ENCODE measurements around the gene AQP2. TPM values are rescaled to one million over a fixed set of nuclear protein-coding genes. Genes with fewer than 3 reads are reported as not detected.

The AQP2 gene
- total RNA-seq, 1 experiment from 2014 or later: not detected

DNA sequence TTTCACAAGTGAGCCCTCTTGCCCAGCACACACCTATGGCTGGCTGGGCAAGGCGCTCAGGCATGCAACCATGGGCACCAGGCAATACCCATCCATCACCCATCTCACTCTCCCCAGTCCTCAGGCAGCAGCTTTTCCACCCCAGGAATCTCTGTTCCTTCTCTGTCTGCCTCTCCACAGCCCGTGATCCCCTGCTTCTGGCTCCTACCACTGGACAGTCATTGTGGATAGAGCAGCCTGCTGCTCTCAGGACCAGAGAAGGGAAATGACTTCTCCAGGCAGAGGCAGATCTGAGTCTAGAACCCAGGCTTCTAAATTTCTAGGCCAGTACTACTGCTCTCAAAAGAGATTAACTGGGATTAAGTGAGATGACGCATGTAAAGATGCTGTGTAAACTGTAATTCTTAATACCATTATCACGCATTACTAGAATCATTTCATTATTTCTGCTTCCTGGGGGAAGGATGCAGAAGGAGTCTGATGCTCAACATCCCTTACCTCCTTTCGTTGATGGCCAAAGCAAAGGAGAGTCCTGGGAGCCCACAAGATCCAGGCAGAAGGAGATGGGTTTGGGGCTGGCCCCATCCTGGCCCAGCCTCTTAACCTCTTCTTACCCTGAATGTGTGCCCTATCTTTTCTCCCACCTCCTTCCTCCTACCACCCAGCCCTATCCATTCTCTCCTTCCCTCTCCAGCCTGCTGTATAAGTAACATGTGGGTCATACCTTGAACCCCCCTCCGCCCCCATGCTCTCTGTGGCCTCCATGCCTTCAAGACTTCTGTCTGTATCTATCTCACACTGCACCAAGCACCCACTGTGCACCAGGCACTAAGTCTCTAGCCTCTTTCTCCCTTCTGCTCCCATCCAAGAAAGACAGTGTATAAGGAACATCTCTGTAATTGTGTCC lies 6.4 kb downstream of the AQP2 start:
- Mint-ChIP-seq H3K27ac (ENCODE audit: low read depth, unreplicated experiment) (no peak overlapping the region), H3K27me3 (ENCODE audit: insufficient read depth, unreplicated experiment) (no peaks in the 10 kb centered on the region), H3K4me1 (ENCODE audit: insufficient read depth, unreplicated experiment) (peaks cover 25% of the 10 kb centered on the region), H3K4me3 (ENCODE audit: unreplicated experiment) (no peak overlapping the region), H3K36me3 (ENCODE audit: insufficient read depth, unreplicated experiment) (peaks cover 8% of the 10 kb centered on the region), H3K9me3 (ENCODE audit: unreplicated experiment) (no peaks in the 10 kb centered on the region)
- ChIA-PET CTCF (interaction anchor here (0.7 to 1.1 kb wide), 2 partner anchors 10 to 101 kb away, joined by 3 to 7 read pairs; no protein-coding TSS in a partner anchor), POLR2A (no interaction called here)
- TF ChIP-seq CTCF (IDR thresholded peaks at IDR 0.05; ENCODE audit: unreplicated experiment): no peak
- DNase-seq (ENCODE audit: unreplicated experiment): no peak
- no TSS peak for BruUV-seq (replicated peaks)
- intact Hi-C loops (cut with micrococcal nuclease): no loop called here

- no peak overlapping the region for H3K27ac Mint-ChIP-seq (ENCODE audit: low read depth, unreplicated experiment)
- TF ChIP-seq CTCF (IDR thresholded peaks at IDR 0.05; ENCODE audit: unreplicated experiment): no peak
- H3K9me3 Mint-ChIP-seq (ENCODE audit: unreplicated experiment): no peaks in the 10 kb centered on the region
- peaks cover 29% of the 10 kb centered on the region for H3K4me1 Mint-ChIP-seq (ENCODE audit: insufficient read depth, unreplicated experiment)
- no peaks in the 10 kb centered on the region for H3K27me3 Mint-ChIP-seq (ENCODE audit: insufficient read depth, unreplicated experiment)
- peaks cover 8% of the 10 kb centered on the region for H3K36me3 Mint-ChIP-seq (ENCODE audit: insufficient read depth, unreplicated experiment)
- ChIA-PET CTCF (interaction anchor here (0.5 to 2.7 kb wide), 5 partner anchors 10 to 102 kb away, joined by 3 to 16 read pairs (median 3); no protein-coding TSS in a partner anchor), POLR2A (no interaction called here)
- intact Hi-C loops (cut with micrococcal nuclease): no loop called here
- no peak for DNase-seq (ENCODE audit: unreplicated experiment)
- no peak overlapping the region for H3K4me3 Mint-ChIP-seq (ENCODE audit: unreplicated experiment)
- no TSS peak for BruUV-seq (replicated peaks)
These were observed 7.0 kb downstream of the AQP2 start for GRCh38 chr12:49957570-49957967.

DNA sequence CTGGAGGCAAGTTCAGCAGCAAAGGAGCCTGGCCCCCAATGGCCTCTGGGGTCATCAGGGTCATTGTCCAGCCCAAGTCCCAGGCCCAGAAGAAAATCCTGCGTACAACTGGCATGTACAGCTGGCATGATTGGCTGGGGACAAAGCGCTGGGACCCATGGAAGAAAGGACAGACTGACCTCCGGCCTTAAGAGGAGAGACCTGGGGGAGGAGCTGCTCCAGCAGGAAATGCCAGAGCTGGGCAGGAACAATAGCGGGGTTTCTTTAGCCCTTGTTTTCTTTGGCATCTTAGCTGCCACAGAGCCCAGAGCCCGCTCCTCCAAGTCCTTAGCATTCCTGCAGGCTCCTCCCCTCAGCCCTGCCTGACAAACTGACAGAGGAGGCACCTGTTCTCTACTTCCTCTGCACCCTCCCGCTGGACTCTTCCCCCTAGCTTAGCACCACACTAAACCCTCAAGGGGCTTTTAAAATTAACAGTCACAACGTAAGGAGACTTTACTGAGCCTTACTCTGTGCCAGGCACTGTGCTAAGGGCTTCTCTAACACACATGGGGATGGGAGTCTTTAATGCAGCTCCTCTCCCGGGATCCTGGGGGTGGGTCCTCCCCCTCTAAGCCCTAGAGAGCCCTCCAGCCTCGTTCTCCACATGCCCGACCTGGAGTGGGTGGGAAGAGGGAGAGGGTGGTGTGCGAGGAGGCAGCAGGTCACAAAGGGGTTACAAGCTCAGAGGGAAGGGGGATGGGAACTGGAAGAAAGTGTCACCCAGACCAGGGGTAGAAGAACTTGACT lies 9.3 kb downstream of the AQP2 start:
- BruUV-seq (replicated peaks): no TSS peak
- no peak overlapping the region for H3K4me3 Mint-ChIP-seq (ENCODE audit: unreplicated experiment)
- DNase-seq (ENCODE audit: unreplicated experiment): peak; percentile 86
- H3K27me3 Mint-ChIP-seq (ENCODE audit: insufficient read depth, unreplicated experiment): no peaks in the 10 kb centered on the region
- peak overlapping the region; percentile 5 for H3K27ac Mint-ChIP-seq (ENCODE audit: low read depth, unreplicated experiment)
- peaks cover 28% of the 10 kb centered on the region for H3K4me1 Mint-ChIP-seq (ENCODE audit: insufficient read depth, unreplicated experiment)
- intact Hi-C loops (cut with micrococcal nuclease): loop anchor here (10.0 kb wide), 1 partner anchor 215 kb away; no protein-coding TSS in a partner anchor
- ChIA-PET CTCF (interaction anchor here (0.7 to 2.7 kb wide), 9 partner anchors 9 to 512 kb away, joined by 4 to 16 read pairs (median 4); no protein-coding TSS in a partner anchor), POLR2A (interaction anchor here (0.6 to 1.4 kb wide), 3 partner anchors 65 to 152 kb away, joined by 3 to 4 read pairs (median 4); partner anchors contain the start of genes COX14 and RACGAP1)
- no peaks in the 10 kb centered on the region for H3K9me3 Mint-ChIP-seq (ENCODE audit: unreplicated experiment)
- TF ChIP-seq CTCF (IDR thresholded peaks at IDR 0.05; ENCODE audit: unreplicated experiment): no peak
- peaks cover 8% of the 10 kb centered on the region for H3K36me3 Mint-ChIP-seq (ENCODE audit: insufficient read depth, unreplicated experiment)
